Suprapubic skin (tissue), 4 donors: ENCODE data around the gene TUT1. TPM values are rescaled to one million over a fixed set of nuclear protein-coding genes. Genes with fewer than 3 reads are reported as not detected.
"Not testable (repeated sequence)": the region's sequence is repeated elsewhere in the genome, so short reads cannot be mapped to it uniquely, and the experiment has no call there.

ENCODE experiments used
- DNase-seq, 2 donors: peaks; one replicate each; pipeline ENCODE4 v3.0.0-alpha.2; 2019; ENCODE audit warnings: low spot score in 2 of 2
- H3K27ac ChIP-seq: fragments of 200-600 bp; sonication (generic); one replicate; pipeline ENCODE4 v1.5.1; 2019
- H3K27me3 ChIP-seq: fragments of 200-600 bp; sonication (generic); one replicate; pipeline ENCODE4 v1.5.1; 2019
- H3K36me3 ChIP-seq: fragments of 200-600 bp; sonication (generic); one replicate; pipeline ENCODE4 v1.5.1; 2019
- H3K4me1 ChIP-seq: fragments of 200-600 bp; sonication (generic); one replicate; pipeline ENCODE4 v1.5.1; 2019
- H3K4me3 ChIP-seq: fragments of 200-600 bp; sonication (generic); one replicate; pipeline ENCODE4 v1.5.1; 2019; ENCODE audit warnings: mild to moderate bottlenecking
- H3K9me3 ChIP-seq: fragments of 200-600 bp; sonication (generic); one replicate; pipeline ENCODE4 v1.5.1; 2019
- CTCF ChIP-seq, 2 donors: fragments of 200-600 bp in 1 of 2; fragments of 450-650 bp in 1 of 2; sonication (generic) in 1 of 2; IDR thresholded peaks; one replicate each; pipeline ENCODE4 v1.5.1; 2016 to 2019; ENCODE audit warnings: antibody characterized with exemption in 2 of 2, mild to moderate bottlenecking in 1 of 2, moderate library complexity in 1 of 2
- EP300 ChIP-seq: sonication (generic); formaldehyde crosslinking; IDR thresholded peaks from one replicate; pipeline ENCODE4 v1.6.1; 2017; ENCODE audit warnings: antibody characterized with exemption
- POLR2A ChIP-seq, 2 donors: fragments of 450-650 bp; IDR thresholded peaks; one replicate each; pipeline ENCODE4 v1.6.1; 2017; ENCODE audit warnings: antibody characterized with exemption in 2 of 2, mild to moderate bottlenecking in 2 of 2, moderate library complexity in 2 of 2
- POLR2AphosphoS5 ChIP-seq, 3 donors: sonication (generic); formaldehyde crosslinking; IDR thresholded peaks; one replicate each; pipeline ENCODE4 v1.6.1; 2017; ENCODE audit warnings: antibody characterized with exemption in 3 of 3
- WGBS: methylation state at CpG from one replicate; pipeline ENCODE4 v1.1.5; 2018; 5-methylcytosine and 5-hydroxymethylcytosine counted together
- total RNA-seq, 4 donors: library from RNA; depleted of rRNA; stranded (reverse); fragments of >200 nt; gene quantifications; one replicate each; pipeline ENCODE4 v1.1.0, GENCODE V29; 2016

The TUT1 gene
- total RNA-seq, 4 donors from 2014 or later: 8.0 to 16.3 (median 12.5) TPM

GRCh38 chr11:62574363-62575071 lies 16.8 kb downstream of the TUT1 start:
- TF ChIP-seq EP300 (no peak), POLR2AphosphoS5 (IDR thresholded peaks at IDR 0.05) (no peak), POLR2A (IDR thresholded peaks at IDR 0.05) (no peak), CTCF (IDR thresholded peaks at IDR 0.05) (no peak)
- Histone ChIP-seq H3K4me1 (peaks cover 51% of the 10 kb centered on the region), H3K27me3 (no peaks in the 10 kb centered on the region), H3K4me3 (peak overlapping the region; percentile 92), H3K9me3 (no peaks in the 10 kb centered on the region), H3K36me3 (peaks cover 53% of the 10 kb centered on the region), H3K27ac (peak overlapping the region; percentile 93)
- peak in 1 of 2 donors; percentile 65 for DNase-seq
- WGBS: under 1% methylated on average over 32 of the region's 33 CpGs

- DNase-seq: peak; percentile 98 to 99
- Histone ChIP-seq H3K4me3 (peak within 1 kb of the TSS; percentile 92), H3K4me1 (peaks cover 51% of the 10 kb centered on the region), H3K27ac (peak within 1 kb of the TSS; percentile 93), H3K9me3 (no peaks in the 10 kb centered on the region), H3K27me3 (no peaks in the 10 kb centered on the region), H3K36me3 (peaks cover 54% of the 10 kb centered on the region)
- WGBS: 0% methylated on average over 33 of the region's 46 CpGs
- no peak for TF ChIP-seq CTCF (IDR thresholded peaks at IDR 0.05)
- peak in 2 of 3 donors; percentile 35 to 81 for TF ChIP-seq POLR2AphosphoS5 (IDR thresholded peaks at IDR 0.05)
- TF ChIP-seq POLR2A (IDR thresholded peaks at IDR 0.05): peak; percentile 11 to 53
These were observed 17.5 kb downstream of the TUT1 start, which contains the start of gene EEF1G for GRCh38 chr11:62573592-62574362. Gene EEF1G, minus strand, starts transcription at chr11:62573891. Its CDS starts 49 bp downstream, at chr11:62573842.

GRCh38 chr11:62573006-62573591 lies 18.2 kb downstream of the TUT1 start:
- no peak for TF ChIP-seq POLR2AphosphoS5 (IDR thresholded peaks at IDR 0.05)
- no peak for TF ChIP-seq CTCF (IDR thresholded peaks at IDR 0.05)
- no peak for TF ChIP-seq EP300
- TF ChIP-seq POLR2A (IDR thresholded peaks at IDR 0.05): no peak
- no peaks in the 10 kb centered on the region for H3K9me3 ChIP-seq
- H3K4me1 ChIP-seq: peaks cover 51% of the 10 kb centered on the region
- 1% methylated on average over 33 of the region's 33 CpGs for whole genome bisulfite sequencing
- H3K36me3 ChIP-seq: peaks cover 52% of the 10 kb centered on the region
- no peaks in the 10 kb centered on the region for H3K27me3 ChIP-seq
- H3K27ac ChIP-seq: peak overlapping the region; percentile 69
- no peak for DNase-seq
- peak overlapping the region; percentile 92 for H3K4me3 ChIP-seq

GRCh38 chr11:62572431-62572830 lies 18.9 kb downstream of the TUT1 start:
- WGBS: 79% methylated on average over 12 of the region's 12 CpGs
- H3K36me3 ChIP-seq: peaks cover 53% of the 10 kb centered on the region
- H3K4me3 ChIP-seq: peak overlapping the region; percentile 92

GRCh38 chr11:62571493-62571892 lies 19.8 kb downstream of the TUT1 start:
- not testable (repeated sequence) for H3K9me3 ChIP-seq, H3K27ac ChIP-seq, H3K4me3 ChIP-seq, H3K27me3 ChIP-seq
- peak in 1 of 2 donors; percentile 16 for DNase-seq
- Histone ChIP-seq H3K36me3 (peaks cover 56% of the 10 kb centered on the region), H3K4me1 (peaks cover 46% of the 10 kb centered on the region)
- WGBS: 96% methylated on average over 5 of the region's 5 CpGs

More at GRCh38 chr11:62572431-62572830, 18.9 kb downstream of the TUT1 start:
- Histone ChIP-seq H3K9me3 (no peaks in the 10 kb centered on the region), H3K27me3 (no peaks in the 10 kb centered on the region), H3K27ac (peak overlapping the region; percentile 69), H3K4me1 (peaks cover 51% of the 10 kb centered on the region)
- DNase-seq: peak in 1 of 2 donors; percentile 54
- TF ChIP-seq EP300 (no peak), CTCF (IDR thresholded peaks at IDR 0.05) (no peak), POLR2A (IDR thresholded peaks at IDR 0.05) (no peak), POLR2AphosphoS5 (IDR thresholded peaks at IDR 0.05) (no peak)

GRCh38 chr11:62570903-62571302 lies 20.4 kb downstream of the TUT1 start:
- WGBS: 90% methylated on average over 5 of the region's 5 CpGs

More at GRCh38 chr11:62570903-62571302, 20.4 kb downstream of the TUT1 start:
- Histone ChIP-seq H3K4me1 (peaks cover 41% of the 10 kb centered on the region), H3K36me3 (peaks cover 58% of the 10 kb centered on the region)
- H3K27ac ChIP-seq, DNase-seq, H3K9me3 ChIP-seq, H3K27me3 ChIP-seq, H3K4me3 ChIP-seq: not testable (repeated sequence)
